MM.1S (cell line): ENCODE results near the gene DNA2.

Source experiments
- DNase-seq: peaks from one replicate; pipeline ENCODE4 v3.0.0-alpha.2; 2015
- H2AFZ ChIP-seq: fragments of 300-600 bp; sonication (generic); 2 replicates; pipeline ENCODE4 v1.6.0; 2016; ENCODE audit warnings: antibody characterized with exemption, low read length
- H3F3A ChIP-seq: fragments of 300-600 bp; sonication (generic); 2 replicates; pipeline ENCODE4 v1.6.1; 2016; ENCODE audit warnings: mild to moderate bottlenecking, antibody characterized with exemption, low read length, moderate library complexity, mixed read lengths; ENCODE audit not compliant: insufficient read depth
- H3K27ac ChIP-seq: fragments of 300-600 bp; sonication (generic); 2 replicates; pipeline ENCODE4 v1.5.1; 2016; ENCODE audit warnings: mild to moderate bottlenecking, low read length
- H3K27me3 ChIP-seq: fragments of 300-600 bp; sonication (generic); replicated peaks from 2 replicates; pipeline ENCODE4 v1.6.0; 2016; ENCODE audit warnings: low read length; ENCODE audit not compliant: insufficient read depth
- H3K36me3 ChIP-seq: fragments of 300-600 bp; sonication (generic); replicated peaks from 2 replicates; pipeline ENCODE4 v1.6.1; 2016; ENCODE audit warnings: mild to moderate bottlenecking, low read length, mixed read lengths; ENCODE audit not compliant: insufficient read depth
- H3K4me1 ChIP-seq: fragments of 300-600 bp; sonication (generic); 2 replicates; pipeline ENCODE4 v1.6.1; 2016; ENCODE audit warnings: low read length, mixed read lengths
- H3K4me2 ChIP-seq: fragments of 300-600 bp; sonication (generic); 2 replicates; pipeline ENCODE4 v1.6.0; 2016; ENCODE audit warnings: low read depth, low read length
- H3K4me3 ChIP-seq: fragments of 300-600 bp; sonication (generic); 2 replicates; pipeline ENCODE4 v1.5.1; 2016; ENCODE audit warnings: low read length, mixed read lengths
- H3K79me2 ChIP-seq: fragments of 300-600 bp; sonication (generic); 2 replicates; pipeline ENCODE4 v1.6.1; 2016; ENCODE audit warnings: mixed run types, low read length, mixed read lengths
- H3K9ac ChIP-seq: fragments of 300-600 bp; sonication (generic); 2 replicates; pipeline ENCODE4 v1.6.1; 2016; ENCODE audit warnings: low read length, mixed read lengths
- H3K9me2 ChIP-seq: fragments of 300-600 bp; sonication (generic); replicated peaks from 2 replicates; pipeline ENCODE4 v1.6.1; 2016; ENCODE audit warnings: mild to moderate bottlenecking, low read length, mixed read lengths; ENCODE audit not compliant: insufficient read depth
- H3K9me3 ChIP-seq: fragments of 300-600 bp; sonication (generic); replicated peaks from 2 replicates; pipeline ENCODE4 v1.6.1; 2016; ENCODE audit warnings: mild to moderate bottlenecking, low read length, mixed read lengths; ENCODE audit not compliant: insufficient read depth
- H4K20me1 ChIP-seq: fragments of 300-600 bp; sonication (generic); 2 replicates; pipeline ENCODE4 v1.6.1; 2016; ENCODE audit warnings: mild to moderate bottlenecking, low read length, moderate library complexity, mixed read lengths; ENCODE audit not compliant: insufficient read depth
- CTCF ChIP-seq: fragments of 300-600 bp; sonication (generic); IDR thresholded peaks from 2 replicates; pipeline ENCODE4 v1.5.1; 2016; ENCODE audit warnings: antibody characterized with exemption, low read length, mixed read lengths
- EZH2 ChIP-seq: fragments of 300-600 bp; sonication (generic); optimal IDR thresholded peaks from 2 replicates; pipeline ENCODE3; 2017; ENCODE audit warnings: low read depth, mild to moderate bottlenecking, antibody characterized with exemption, low read length, mixed read lengths
- EZH2phosphoT487 ChIP-seq: fragments of 300-600 bp; sonication (generic); IDR thresholded peaks from 2 replicates; pipeline ENCODE4 v1.6.1; 2018; ENCODE audit warnings: antibody characterized with exemption, low read length

Gene DNA2

GRCh38 chr10:68424454-68425014 is 47.2 kb downstream of the DNA2 start:
- H3K27ac ChIP-seq, result no peak overlapping the region
- H3F3A ChIP-seq, result no peaks in the 10 kb centered on the region
- no peak overlapping the region for H3K4me3 ChIP-seq
- no peaks in the 10 kb centered on the region for H3K9me2 ChIP-seq
- H3K4me1 ChIP-seq, result no peaks in the 10 kb centered on the region
- DNase-seq, result no peak
- no peak overlapping the region for H3K4me2 ChIP-seq
- H3K9ac ChIP-seq, result no peak overlapping the region
- no peaks in the 10 kb centered on the region for H3K27me3 ChIP-seq
- no peaks in the 10 kb centered on the region for H3K79me2 ChIP-seq
- no peak for TF ChIP-seq EZH2
- TF ChIP-seq CTCF, result no peak
- no peak for TF ChIP-seq EZH2phosphoT487
- no peaks in the 10 kb centered on the region for H4K20me1 ChIP-seq
- no peaks in the 10 kb centered on the region for H3K9me3 ChIP-seq
- no peaks in the 10 kb centered on the region; the same call in 1 of the 2 replicates for H3K36me3 ChIP-seq
- no peak overlapping the region for H2AFZ ChIP-seq

DNA sequence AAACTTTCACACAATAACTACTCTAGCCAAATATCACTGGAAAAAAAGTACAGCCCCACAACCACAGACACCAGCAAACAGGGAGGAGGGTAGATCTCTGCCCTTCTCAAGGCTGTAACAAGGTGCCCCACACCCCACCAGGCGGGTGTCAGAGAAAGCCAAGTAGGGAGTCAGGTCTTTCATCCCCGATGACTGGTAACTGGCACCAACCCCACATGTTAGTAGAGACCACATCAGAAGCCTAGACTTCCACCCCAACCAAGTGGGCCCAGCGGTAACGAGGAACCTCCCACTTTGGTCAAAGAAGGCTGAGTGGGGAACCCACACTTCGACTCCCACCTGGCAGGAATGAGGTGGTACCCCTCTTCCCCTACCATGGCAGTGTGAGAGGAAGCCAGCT is 48.3 kb downstream of the DNA2 start:
- Histone ChIP-seq H3K4me3 (no peak overlapping the region), H3K9me2 (no peaks in the 10 kb centered on the region), H4K20me1 (no peaks in the 10 kb centered on the region), H3F3A (no peaks in the 10 kb centered on the region), H3K4me2 (no peak overlapping the region), H3K79me2 (no peaks in the 10 kb centered on the region), H3K9ac (no peak overlapping the region), H3K27me3 (no peaks in the 10 kb centered on the region), H3K9me3 (no peaks in the 10 kb centered on the region), H3K4me1 (no peaks in the 10 kb centered on the region), H2AFZ (no peak overlapping the region), H3K27ac (no peak overlapping the region), H3K36me3 (no peaks in the 10 kb centered on the region; the same call in 1 of the 2 replicates)
- no peak for TF ChIP-seq EZH2
- no peak for TF ChIP-seq EZH2phosphoT487
- no peak for TF ChIP-seq CTCF
- DNase-seq, result no peak

- no peaks in the 10 kb centered on the region; the same call in 1 of the 2 replicates for H3K36me3 ChIP-seq
- no peak overlapping the region for H3K4me3 ChIP-seq
- H4K20me1 ChIP-seq, result no peaks in the 10 kb centered on the region
- no peak overlapping the region for H3K4me2 ChIP-seq
- TF ChIP-seq EZH2 (no peak), EZH2phosphoT487 (no peak), CTCF (no peak)
- H3K79me2 ChIP-seq, result no peaks in the 10 kb centered on the region
- H3K27me3 ChIP-seq, result no peaks in the 10 kb centered on the region
- H3K9me2 ChIP-seq, result no peaks in the 10 kb centered on the region
- DNase-seq, result no peak
- H2AFZ ChIP-seq, result no peak overlapping the region
- H3K27ac ChIP-seq, result no peak overlapping the region
- H3K4me1 ChIP-seq, result no peaks in the 10 kb centered on the region
- H3F3A ChIP-seq, result no peaks in the 10 kb centered on the region; the same call in 1 of the 2 replicates
- no peaks in the 10 kb centered on the region for H3K9me3 ChIP-seq
- no peak overlapping the region for H3K9ac ChIP-seq
Measured at GRCh38 chr10:68419376-68419775, 52.4 kb downstream of the DNA2 start.
